Endodermal cell (in vitro differentiated cells): ENCODE data around the gene GRIP1. TPM values are rescaled to one million over a fixed set of nuclear protein-coding genes. Genes with fewer than 3 reads are reported as not detected.
"Not testable (repeated sequence)": the region's sequence is repeated elsewhere in the genome, so short reads cannot be mapped to it uniquely, and the experiment has no call there.

ENCODE experiments used
- DNase-seq: peaks from one replicate; pipeline ENCODE4 v3.0.0-alpha.2; 2017
- H3K27ac ChIP-seq: 2 replicates; pipeline ENCODE4 v1.5.1; 2013; ENCODE audit warnings: mild to moderate bottlenecking, low read depth, low read length, moderate library complexity
- H3K27me3 ChIP-seq: 2 replicates; pipeline ENCODE4 v1.6.1; 2013; ENCODE audit warnings: mild to moderate bottlenecking, low read length, moderate library complexity; ENCODE audit not compliant: insufficient read depth, control insufficient read depth, poor library complexity, severe bottlenecking
- H3K36me3 ChIP-seq: 2 replicates; pipeline ENCODE4 v1.7.0; 2013; ENCODE audit warnings: mild to moderate bottlenecking, low read length, moderate library complexity; ENCODE audit not compliant: control insufficient read depth, insufficient read depth
- H3K4me1 ChIP-seq: one replicate; pipeline ENCODE4 v1.7.0; 2013; ENCODE audit warnings: low read length; ENCODE audit not compliant: control insufficient read depth, insufficient read depth
- H3K4me3 ChIP-seq: 2 replicates; pipeline ENCODE4 v1.5.1; 2013; ENCODE audit warnings: mild to moderate bottlenecking, low read length, moderate library complexity
- H3K9ac ChIP-seq: 2 replicates; pipeline ENCODE4 v1.6.1; 2013; ENCODE audit warnings: mild to moderate bottlenecking, low read length, moderate library complexity; ENCODE audit not compliant: poor library complexity, severe bottlenecking; ENCODE audit errors: extremely low read depth
- H3K9me3 ChIP-seq: 2 replicates; pipeline ENCODE4 v1.6.1; 2013; ENCODE audit warnings: mild to moderate bottlenecking, low read length, moderate library complexity; ENCODE audit not compliant: control insufficient read depth
- H3K27ac Mint-ChIP-seq: 2 replicates; pipeline ENCODE4 v1.8.0; 2020; ENCODE audit warnings: mixed read lengths
- H3K27me3 Mint-ChIP-seq: 2 replicates; pipeline ENCODE4 v1.8.0; 2021; ENCODE audit warnings: mild to moderate bottlenecking, mixed read lengths; ENCODE audit not compliant: insufficient read depth
- H3K36me3 Mint-ChIP-seq: 2 replicates; pipeline ENCODE4 v1.8.0; 2020; ENCODE audit warnings: low read depth, mixed read lengths
- H3K4me1 Mint-ChIP-seq: 2 replicates; pipeline ENCODE4 v1.8.0; 2020; ENCODE audit warnings: mixed read lengths
- H3K4me3 Mint-ChIP-seq: 2 replicates; pipeline ENCODE4 v1.8.0; 2020; ENCODE audit warnings: mild to moderate bottlenecking, moderate library complexity, mixed read lengths
- H3K9me3 Mint-ChIP-seq: 2 replicates; pipeline ENCODE4 v1.8.0; 2020; ENCODE audit warnings: mild to moderate bottlenecking, mixed read lengths
- CTCF ChIP-seq: fragments of 200-600 bp; sonication (generic); conservative IDR thresholded peaks from 2 replicates; pipeline ENCODE4 v1.5.0; 2021; ENCODE audit warnings: antibody characterized with exemption, mild to moderate bottlenecking
- WGBS, 2 experiments: methylation state at CpG; one replicate each; pipeline versions ENCODE4 v1.1.5 to v1.1.7; 2013; ENCODE audit warnings: missing lambda C conversion rate in 2 of 2, mixed read lengths in 1 of 2; ENCODE audit not compliant: insufficient coverage in 1 of 2, insufficient read length in 1 of 2; 5-methylcytosine and 5-hydroxymethylcytosine counted together
- total RNA-seq, 2 donors: library from RNA; stranded (reverse); fragmentation: NEBNext Ultra II Directional in 1 of 2; extraction: Animal tissue kit (Norgen Biotek cat#: 25700) in 1 of 2; gene quantifications; 2 replicates in 1 of 2; 3 replicates in 1 of 2; pipeline ENCODE4 v1.2.1, GENCODE V29; 2021

The GRIP1 gene
- total RNA-seq, 2 donors from 2014 or later, result 41.0 to 47.6 TPM

GRCh38 chr12:66312189-66312588, 366.7 kb downstream of the GRIP1 start:
- WGBS, 2 experiments, result 92% methylated on average over 1 of the region's 1 CpG; no CpG with 5 or more reads in 1 of the 2 experiments

GRCh38 chr12:66309606-66310005, 369.3 kb downstream of the GRIP1 start:
- DNase-seq, result no peak
- no peaks in the 10 kb centered on the region for H3K27me3 ChIP-seq
- no peak overlapping the region for H3K4me3 ChIP-seq
- H3K36me3 Mint-ChIP-seq, result peaks cover 41% of the 10 kb centered on the region
- no peak for TF ChIP-seq CTCF
- no peak overlapping the region for H3K27ac ChIP-seq
- peaks cover 9% of the 10 kb centered on the region for H3K4me1 Mint-ChIP-seq
- H3K4me3 Mint-ChIP-seq, result no peak overlapping the region
- H3K27me3 Mint-ChIP-seq, result no peaks in the 10 kb centered on the region
- peaks cover 15% of the 10 kb centered on the region for H3K36me3 ChIP-seq
- no peaks in the 10 kb centered on the region for H3K9me3 Mint-ChIP-seq
- no peaks in the 10 kb centered on the region for H3K9me3 ChIP-seq
- no peak overlapping the region for H3K9ac ChIP-seq
- H3K27ac Mint-ChIP-seq, result no peak overlapping the region
- 100% methylated on average over 1 of the region's 1 CpG; no CpG with 5 or more reads in 1 of the 2 experiments for WGBS, 2 experiments
- H3K4me1 ChIP-seq, result no peaks in the 10 kb centered on the region

More at GRCh38 chr12:66312189-66312588, 366.7 kb downstream of the GRIP1 start:
- no peak for DNase-seq
- H3K27me3 Mint-ChIP-seq, result no peaks in the 10 kb centered on the region
- no peak overlapping the region for H3K4me3 Mint-ChIP-seq
- Histone ChIP-seq H3K36me3 (peaks cover 15% of the 10 kb centered on the region), H3K27ac (no peak overlapping the region), H3K4me1 (no peaks in the 10 kb centered on the region), H3K27me3 (no peaks in the 10 kb centered on the region), H3K9ac (no peak overlapping the region), H3K4me3 (no peak overlapping the region), H3K9me3 (no peaks in the 10 kb centered on the region)
- H3K4me1 Mint-ChIP-seq, result peaks cover 8% of the 10 kb centered on the region
- no peak overlapping the region for H3K27ac Mint-ChIP-seq
- H3K36me3 Mint-ChIP-seq, result peaks cover 25% of the 10 kb centered on the region
- H3K9me3 Mint-ChIP-seq, result no peaks in the 10 kb centered on the region
- no peak for TF ChIP-seq CTCF

GRCh38 chr12:66304296-66304900, 374.5 kb downstream of the GRIP1 start:
- H3K27ac Mint-ChIP-seq, result no peak overlapping the region
- TF ChIP-seq CTCF, result no peak
- H3K36me3 Mint-ChIP-seq, result peaks cover 20% of the 10 kb centered on the region
- Histone ChIP-seq H3K4me3 (no peak overlapping the region), H3K27ac (no peak overlapping the region), H3K27me3 (no peaks in the 10 kb centered on the region), H3K36me3 (no peaks in the 10 kb centered on the region), H3K9ac (no peak overlapping the region), H3K9me3 (no peaks in the 10 kb centered on the region), H3K4me1 (no peaks in the 10 kb centered on the region)
- no peak overlapping the region for H3K4me3 Mint-ChIP-seq
- peaks cover 6% of the 10 kb centered on the region for H3K4me1 Mint-ChIP-seq
- H3K27me3 Mint-ChIP-seq, result peaks cover 13% of the 10 kb centered on the region
- WGBS, 2 experiments, result 83 to 88% methylated on average over 5 of the region's 6 CpGs
- H3K9me3 Mint-ChIP-seq, result no peaks in the 10 kb centered on the region
- no peak for DNase-seq

- WGBS, 2 experiments, result 93% methylated on average over 7 to 14 of the region's 14 CpGs
- H3K36me3 ChIP-seq, H3K9me3 ChIP-seq, H3K9me3 Mint-ChIP-seq, DNase-seq, H3K4me1 Mint-ChIP-seq, H3K27ac ChIP-seq, H3K9ac ChIP-seq, H3K4me1 ChIP-seq, H3K27me3 ChIP-seq: not testable (repeated sequence)
- H3K36me3 Mint-ChIP-seq, result peaks cover 19% of the 10 kb centered on the region
- H3K27me3 Mint-ChIP-seq, result peaks cover 13% of the 10 kb centered on the region
- H3K27ac Mint-ChIP-seq, result peak overlapping the region; percentile 62
- peak overlapping the region; percentile 96 for H3K4me3 ChIP-seq
- H3K4me3 Mint-ChIP-seq, result peak overlapping the region; percentile 95
These were observed 375.5 kb downstream of the GRIP1 start for GRCh38 chr12:66303316-66303804.
